WTC11 (cell line): ENCODE results near the gene GPR148. TPM values are rescaled to one million over a fixed set of nuclear protein-coding genes. Genes with fewer than 3 reads are reported as not detected.

Experiments
- ARID4B ChIP-seq: sonication (generic); formaldehyde crosslinking; IDR thresholded peaks from 2 replicates; pipeline ENCODE4 v1.8.0; 2023; ENCODE audit warnings: missing genetic modification reagents, mild to moderate bottlenecking, borderline replicate concordance
- ATF2 ChIP-seq: sonication (generic); formaldehyde crosslinking; IDR thresholded peaks from 2 replicates; pipeline ENCODE4 v1.8.1; 2022; ENCODE audit warnings: low read depth, missing genetic modification reagents, borderline replicate concordance
- CREM ChIP-seq: sonication (generic); formaldehyde crosslinking; IDR thresholded peaks from 2 replicates; pipeline ENCODE4 v1.8.1; 2022; ENCODE audit warnings: mild to moderate bottlenecking, missing genetic modification reagents, moderate library complexity
- CTCF ChIP-seq: fragments of 200-600 bp; IDR thresholded peaks from 2 replicates; pipeline ENCODE4 v1.8.0; 2022; ENCODE audit warnings: antibody characterized with exemption
- E2F4 ChIP-seq: sonication (generic); formaldehyde crosslinking; IDR thresholded peaks from 2 replicates; pipeline ENCODE4 v1.8.1; 2022; ENCODE audit warnings: low read depth, mild to moderate bottlenecking, moderate library complexity, missing genetic modification reagents, borderline replicate concordance
- ESRRA ChIP-seq: sonication (generic); formaldehyde crosslinking; IDR thresholded peaks from 2 replicates; pipeline ENCODE4 v1.8.1; 2022; ENCODE audit warnings: mild to moderate bottlenecking, missing genetic modification reagents, borderline replicate concordance
- FOXJ3 ChIP-seq: sonication (generic); formaldehyde crosslinking; IDR thresholded peaks from 2 replicates; pipeline ENCODE4 v1.9.0; 2021; ENCODE audit warnings: missing genetic modification reagents, mild to moderate bottlenecking, borderline replicate concordance
- IRF1 ChIP-seq: sonication (generic); formaldehyde crosslinking; IDR thresholded peaks from 2 replicates; pipeline ENCODE4 v1.8.0; 2023; ENCODE audit warnings: missing genetic modification reagents
- MXD4 ChIP-seq: fragments of 250-450 bp; sonication (Bioruptor Pico); IDR thresholded peaks from 2 replicates; pipeline ENCODE4 v1.8.0; 2021; ENCODE audit warnings: mild to moderate bottlenecking, moderate library complexity, borderline replicate concordance
- NR1H2 ChIP-seq: sonication (generic); formaldehyde crosslinking; IDR thresholded peaks from 2 replicates; pipeline ENCODE4 v1.9.0; 2021; ENCODE audit warnings: mild to moderate bottlenecking, moderate library complexity, missing genetic modification reagents
- PRRX2 ChIP-seq: fragments of 250-450 bp; sonication (Bioruptor Pico); IDR thresholded peaks from 2 replicates; pipeline ENCODE4 v1.8.0; 2021; ENCODE audit warnings: mild to moderate bottlenecking
- SMAD3 ChIP-seq: sonication (generic); formaldehyde crosslinking; IDR thresholded peaks from 2 replicates; pipeline ENCODE4 v1.8.0; 2022; ENCODE audit warnings: missing genetic modification reagents, mild to moderate bottlenecking, borderline replicate concordance
- USF2 ChIP-seq: sonication (generic); formaldehyde crosslinking; IDR thresholded peaks from 2 replicates; pipeline ENCODE4 v1.8.1; 2023; ENCODE audit warnings: mild to moderate bottlenecking, missing genetic modification reagents, moderate library complexity
- ZNF138 ChIP-seq: sonication (generic); formaldehyde crosslinking; conservative IDR thresholded peaks from 2 replicates; pipeline ENCODE4 v1.8.1; 2022; ENCODE audit warnings: mild to moderate bottlenecking, moderate library complexity, missing genetic modification reagents
- ZNF232 ChIP-seq: sonication (generic); formaldehyde crosslinking; IDR thresholded peaks from 2 replicates; pipeline ENCODE4 v1.8.0; 2022; ENCODE audit warnings: mild to moderate bottlenecking, missing genetic modification reagents
- ZNF263 ChIP-seq: sonication (generic); formaldehyde crosslinking; IDR thresholded peaks from 2 replicates; pipeline ENCODE4 v1.8.1; 2022; ENCODE audit warnings: low read depth, mild to moderate bottlenecking, moderate library complexity, missing genetic modification reagents
- ZNF423 ChIP-seq: fragments of 250-450 bp; sonication (Bioruptor Pico); IDR thresholded peaks from 2 replicates; pipeline ENCODE4 v2.1.2; 2022; ENCODE audit warnings: mild to moderate bottlenecking, moderate library complexity
- total RNA-seq: library from RNA; stranded (reverse); gene quantifications from 3 replicates; pipeline ENCODE4 v1.2.3, GENCODE V29; 2021

The GPR148 gene
- total RNA-seq, 1 experiment from 2014 or later = not detected

GRCh38 chr2:130756053-130756873 lies 27.4 kb downstream of the GPR148 start (continued):
- TF ChIP-seq MXD4 (CRISPR knock-in tag) = no peak
- peak; percentile 84 for TF ChIP-seq ZNF423 (CRISPR knock-in tag)
- TF ChIP-seq USF2 (CRISPR knock-in tag) = no peak; the same call in 1 of the 2 replicates
- TF ChIP-seq ZNF263 = no peak
- TF ChIP-seq SMAD3 (CRISPR knock-in tag) = no peak
- TF ChIP-seq NR1H2 (CRISPR knock-in tag) = no peak
- TF ChIP-seq CREM (CRISPR knock-in tag) = peak; percentile 76; the same call in 1 of the 2 replicates
- TF ChIP-seq E2F4 (CRISPR knock-in tag) = no peak
- 0 out of 2 replicates have a peak, but pooled peaks have one; percentile 58 for TF ChIP-seq ESRRA (CRISPR knock-in tag)
- no peak for TF ChIP-seq ZNF138 (CRISPR knock-in tag)
- no peak for TF ChIP-seq FOXJ3
- TF ChIP-seq CTCF = no peak
- TF ChIP-seq ARID4B = 0 out of 2 replicates have a peak, but pooled peaks have one; percentile 16
- TF ChIP-seq PRRX2 (CRISPR knock-in tag) = no peak
- TF ChIP-seq IRF1 (CRISPR knock-in tag) = no peak
- TF ChIP-seq ATF2 (CRISPR knock-in tag) = no peak
- no peak for TF ChIP-seq ZNF232 (CRISPR knock-in tag)
